ENCODE data around the gene PPP1R13L.

PPP1R13L gene

DNA sequence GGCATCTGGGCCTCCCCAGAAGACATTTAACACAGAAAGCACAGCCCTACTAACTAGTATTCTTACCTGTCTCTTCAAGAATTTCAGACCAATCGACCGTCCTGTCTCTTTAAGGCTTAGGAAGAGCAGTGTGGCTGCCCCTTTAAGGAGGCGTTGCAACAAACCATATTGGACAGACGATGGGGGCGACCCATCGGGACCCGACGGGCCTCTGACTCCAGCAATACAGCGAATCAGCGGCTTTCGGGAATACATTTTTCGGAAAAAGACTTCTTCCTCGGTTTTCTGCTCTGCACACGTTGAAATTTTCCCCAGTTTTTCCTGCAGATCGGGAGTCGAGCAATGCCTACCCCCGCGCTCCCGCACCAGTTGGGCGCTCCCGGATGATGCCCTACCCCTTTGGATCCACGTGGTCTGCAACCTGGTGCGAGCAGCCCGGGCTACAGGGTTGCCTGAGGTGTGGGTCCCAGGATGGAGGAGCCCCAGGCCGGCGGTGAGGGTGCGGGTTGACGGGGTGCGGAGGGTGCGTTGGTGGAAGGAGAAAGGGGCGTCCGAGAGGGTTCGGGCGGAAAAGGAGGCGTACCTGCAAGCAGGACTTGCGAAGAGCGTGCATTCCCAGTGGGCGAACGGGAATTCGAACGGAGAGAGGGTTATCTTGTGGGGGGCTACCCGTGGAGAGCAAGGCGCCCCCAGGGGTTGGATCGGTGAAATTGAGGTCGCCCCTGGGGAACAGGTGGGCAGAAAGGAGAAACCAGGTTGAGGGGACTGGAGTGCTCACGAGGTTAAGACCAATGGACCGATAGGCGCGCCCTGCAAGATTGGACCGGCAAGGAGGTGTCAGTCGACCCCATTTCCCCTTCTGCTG, 1.6 kb upstream of the PPP1R13L start, which contains the start of gene POLR1G:
Gene POLR1G, plus strand, starts transcription at position 419 of the 865 bp plus-strand sequence. Its CDS starts 53 bp downstream, at position 472.
- peak; percentile 85 to 90 for DNase-seq

DNA sequence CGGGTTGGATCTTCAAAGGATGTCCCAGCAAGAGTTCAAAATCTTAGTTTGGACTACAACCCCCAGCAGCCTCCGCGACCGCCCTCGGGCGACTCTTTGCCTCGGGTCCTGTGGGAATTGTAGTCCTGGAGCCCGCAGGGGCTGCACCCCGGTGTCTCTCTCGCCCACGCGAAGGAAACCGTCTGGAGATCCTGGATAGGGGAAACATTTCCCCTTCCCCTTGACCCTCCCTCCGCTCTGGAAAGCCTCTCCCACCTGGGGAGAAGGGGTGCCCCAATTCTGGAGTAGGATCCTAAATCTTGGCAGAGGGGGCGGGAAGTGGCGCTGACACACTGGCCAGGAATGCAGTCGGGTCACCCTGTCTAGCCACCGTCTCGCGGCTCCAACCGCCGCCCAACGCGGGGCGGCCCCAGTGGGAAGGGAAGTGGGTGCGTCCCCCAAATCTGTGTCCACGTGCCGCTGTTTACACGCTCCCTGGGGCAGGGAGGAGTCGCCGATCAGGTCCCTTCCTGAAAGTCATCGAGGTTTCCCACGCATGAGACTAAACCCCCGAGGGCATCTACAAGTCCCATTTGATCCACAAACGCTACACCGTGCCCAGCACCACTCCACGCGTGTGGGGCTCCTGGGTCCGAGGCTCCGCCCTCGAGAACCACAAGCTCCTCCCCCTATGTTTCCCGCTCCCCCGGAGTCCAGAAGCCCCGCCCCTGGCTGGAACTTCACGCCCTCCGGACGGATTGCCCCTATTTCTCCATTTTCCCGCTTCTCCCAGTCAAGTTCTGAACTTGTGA, 761 bp upstream of the PPP1R13L start:
- peak; percentile 86 to 92 for DNase-seq

DNA sequence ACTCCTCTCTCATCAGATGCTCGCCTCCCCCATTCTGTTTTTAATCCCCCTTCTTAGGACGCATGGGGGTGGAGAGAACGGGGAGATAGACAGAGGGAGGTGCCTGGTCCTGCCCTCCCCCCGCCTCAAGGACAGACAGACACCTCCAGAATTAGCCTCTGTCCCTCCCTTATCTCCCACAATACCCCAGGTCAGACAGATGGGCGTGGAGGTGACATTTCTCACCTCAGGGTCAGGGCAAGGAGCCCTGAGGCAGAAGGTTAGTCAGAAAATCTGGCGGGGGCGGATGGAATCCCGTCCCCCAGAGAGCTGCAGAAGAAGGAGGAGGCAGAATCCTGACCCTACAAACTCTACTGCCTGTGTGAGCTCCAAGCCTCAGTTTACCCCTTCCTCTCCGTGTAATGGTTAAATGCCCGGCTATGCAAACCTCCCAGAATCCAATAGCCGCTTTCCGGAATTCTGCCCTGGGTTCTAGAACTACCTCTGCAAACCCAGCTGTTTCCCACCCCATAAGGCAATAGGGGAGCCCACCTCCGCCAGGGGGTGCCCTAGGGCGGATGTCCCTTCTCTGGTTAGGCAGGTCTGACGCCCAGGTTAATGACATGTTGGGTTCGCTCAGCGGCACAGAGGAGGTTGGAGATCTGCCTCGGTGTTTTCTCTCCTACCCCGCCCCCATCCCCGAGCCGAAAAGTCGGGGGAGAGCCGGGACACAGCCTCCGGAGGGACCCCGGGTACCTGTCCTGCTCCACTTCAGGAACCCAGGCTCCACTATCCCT, 900 bp downstream of the PPP1R13L start:
- peak; percentile 51 to 67 for DNase-seq

- no peak for DNase-seq
Measured at GRCh38 chr19:45403272-45403671, 1.6 kb downstream of the PPP1R13L start.

- no peak for DNase-seq
Measured at GRCh38 chr19:45402298-45403061, 2.4 kb downstream of the PPP1R13L start.

DNA sequence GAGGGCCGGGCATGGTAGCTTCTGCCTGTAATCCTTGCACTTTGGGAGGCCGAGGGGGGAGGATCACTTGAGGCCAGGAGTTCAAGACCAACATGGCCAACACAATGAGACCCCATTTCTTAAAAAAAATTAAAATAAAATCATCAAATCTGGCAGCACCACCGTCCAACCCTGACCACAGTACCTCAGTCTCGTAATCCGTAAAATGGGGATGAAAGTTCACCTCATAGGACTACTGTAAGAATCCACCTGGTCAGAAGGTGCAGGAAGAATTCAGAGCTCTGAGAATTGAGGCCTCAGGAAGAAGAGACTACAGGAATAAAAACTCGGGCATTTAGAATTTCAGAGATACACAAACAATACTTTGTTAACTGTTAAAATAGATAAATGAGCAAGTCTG, 3.1 kb downstream of the PPP1R13L start:
- DNase-seq, result no peak

DNA sequence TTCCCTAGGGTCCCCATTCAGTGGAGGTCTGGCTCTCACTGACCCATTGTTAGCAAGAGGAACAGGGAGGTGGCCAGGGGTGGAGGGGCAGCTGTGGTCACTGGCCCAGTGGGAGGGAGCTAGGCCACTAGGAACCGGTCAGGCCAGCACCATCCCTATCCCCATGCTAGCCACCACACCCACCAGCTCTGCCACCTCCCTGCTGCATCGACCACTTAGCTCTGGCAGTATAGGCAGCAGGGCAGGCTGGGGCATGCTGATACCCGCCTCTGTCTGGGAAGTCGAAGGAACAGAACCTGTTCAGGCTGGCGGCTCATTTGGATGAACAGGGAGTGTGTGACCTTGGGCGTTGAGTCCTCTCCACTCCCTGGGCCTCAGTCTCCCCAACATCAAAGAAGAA, 4.7 kb downstream of the PPP1R13L start:
- DNase-seq, result no peak

DNA sequence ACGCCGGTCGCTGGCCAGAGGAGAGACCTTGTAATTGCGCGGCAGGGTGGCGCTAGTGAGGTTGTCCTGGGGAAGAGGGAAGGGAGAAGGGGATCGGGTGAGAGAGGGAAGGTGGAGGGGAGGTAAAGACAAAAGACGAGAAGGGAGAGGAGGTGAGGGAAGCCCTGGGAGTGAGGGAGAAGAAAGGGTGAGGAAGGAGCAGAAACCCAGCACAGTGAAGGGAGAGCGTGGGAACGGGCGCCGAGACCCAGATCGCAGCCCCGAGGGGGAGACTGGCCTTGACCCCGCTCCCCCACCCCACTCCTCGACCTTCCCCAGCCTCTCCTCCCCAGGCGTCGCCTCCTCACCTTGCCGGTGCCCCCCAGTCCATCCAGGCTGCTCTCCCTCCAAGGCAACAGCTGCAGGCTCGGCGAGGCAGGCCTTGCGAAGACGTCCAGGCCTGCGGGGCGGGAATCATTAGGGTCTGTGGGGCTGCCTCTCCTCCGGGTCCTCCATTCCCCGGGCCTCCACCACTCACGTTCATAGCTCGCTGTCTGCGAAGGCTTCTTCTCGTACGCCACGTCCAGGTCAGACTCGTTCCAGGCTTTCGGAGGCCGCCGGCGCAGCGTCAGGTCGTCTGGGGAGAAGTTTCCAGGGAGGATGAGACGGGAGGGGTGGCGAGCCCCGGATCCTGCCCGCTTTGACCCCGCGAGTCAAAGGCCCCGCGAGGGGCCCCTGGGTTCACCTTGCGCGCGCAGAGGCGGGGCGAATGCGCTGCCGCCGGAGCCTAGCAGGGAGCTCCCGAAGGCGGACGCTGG, 8.8 kb downstream of the PPP1R13L start:
- DNase-seq, result no peak

DNA sequence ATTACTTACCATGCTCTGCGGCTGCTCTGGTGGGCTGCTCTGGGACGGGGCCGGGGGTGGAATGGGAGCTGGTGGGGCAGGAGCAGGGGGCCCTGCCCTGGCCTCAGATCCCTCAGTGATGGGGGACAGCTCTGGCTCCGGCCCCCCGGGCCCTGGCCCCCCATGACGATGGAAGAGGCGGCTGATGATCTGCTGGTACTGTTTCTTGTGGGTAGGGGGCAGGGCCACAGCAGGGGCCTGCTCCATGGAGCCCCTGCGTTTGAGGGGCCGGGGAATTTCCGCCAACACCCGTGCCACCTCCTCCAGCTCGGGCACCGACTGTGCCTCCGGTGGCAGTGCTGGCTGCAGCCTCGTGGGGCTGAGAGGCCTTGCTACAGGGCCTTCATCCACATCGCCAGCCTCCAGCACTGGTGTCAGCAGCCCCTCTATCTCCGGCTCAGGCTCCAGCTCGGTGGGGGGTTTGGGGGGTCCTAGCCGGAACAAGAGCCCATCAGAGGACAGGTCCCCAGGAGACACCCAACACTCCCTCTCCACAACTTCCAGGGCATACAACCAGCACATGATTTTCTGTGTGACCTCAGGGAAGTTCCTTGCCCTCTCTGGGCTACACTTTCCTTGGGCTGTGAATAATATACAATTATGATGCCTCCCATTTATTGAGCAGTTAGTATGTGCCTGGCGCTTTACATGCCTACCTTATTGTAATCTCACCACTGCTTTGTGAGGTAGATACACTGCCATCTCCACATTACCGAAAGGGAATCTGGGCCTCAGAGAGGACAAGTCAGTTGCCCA, 12.8 kb downstream of the PPP1R13L start:
- DNase-seq, result no peak

- no peak for DNase-seq
Measured at GRCh38 chr19:45391346-45391745, 13.5 kb downstream of the PPP1R13L start.

GRCh38 chr19:45385392-45386221, 19.3 kb downstream of the PPP1R13L start:
- DNase-seq, result peak; percentile 55 to 77

DNA sequence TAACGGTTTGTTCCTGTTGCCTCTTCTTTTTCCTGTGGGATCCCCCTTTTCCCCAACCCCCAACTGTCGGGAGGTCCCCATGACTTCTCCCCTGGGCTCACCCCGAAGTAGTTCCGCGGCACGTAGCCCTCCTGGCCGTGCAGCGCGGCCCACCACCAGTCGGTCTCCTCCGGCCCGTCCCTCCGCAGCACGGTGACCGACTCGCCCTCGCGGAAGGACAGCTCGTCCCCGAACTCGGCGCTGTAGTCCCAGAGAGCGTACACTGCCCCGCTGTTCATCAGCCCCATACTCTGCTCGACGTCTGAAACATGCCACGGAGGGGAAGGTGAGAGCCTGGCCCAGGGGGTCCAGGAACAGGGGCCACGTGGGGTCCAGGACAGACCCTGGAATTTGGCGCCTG, 22.4 kb downstream of the PPP1R13L start:
- no peak for DNase-seq

DNA sequence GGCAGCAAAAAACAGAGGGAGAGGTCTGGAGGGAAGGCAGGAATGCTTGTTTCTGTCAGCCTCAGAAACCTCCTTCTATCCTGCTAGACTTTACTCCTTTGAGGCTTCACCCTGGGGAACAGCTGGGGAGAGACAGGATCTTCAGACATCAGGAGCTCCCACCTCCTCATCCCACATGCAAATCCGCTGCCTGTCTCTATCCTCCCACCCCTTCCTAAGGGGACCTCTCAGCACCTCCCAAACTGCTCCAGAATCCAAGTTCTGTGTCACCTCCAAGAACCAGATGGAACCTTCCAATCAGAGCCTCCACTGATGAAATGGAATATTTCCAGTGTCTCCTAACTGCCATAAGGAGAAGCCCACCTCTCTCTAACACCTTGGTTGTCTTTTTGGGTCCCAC, 24.8 kb downstream of the PPP1R13L start:
- DNase-seq, result no peak

- DNase-seq, result no peak
Measured at GRCh38 chr19:45376045-45376724, 28.7 kb downstream of the PPP1R13L start.

DNA sequence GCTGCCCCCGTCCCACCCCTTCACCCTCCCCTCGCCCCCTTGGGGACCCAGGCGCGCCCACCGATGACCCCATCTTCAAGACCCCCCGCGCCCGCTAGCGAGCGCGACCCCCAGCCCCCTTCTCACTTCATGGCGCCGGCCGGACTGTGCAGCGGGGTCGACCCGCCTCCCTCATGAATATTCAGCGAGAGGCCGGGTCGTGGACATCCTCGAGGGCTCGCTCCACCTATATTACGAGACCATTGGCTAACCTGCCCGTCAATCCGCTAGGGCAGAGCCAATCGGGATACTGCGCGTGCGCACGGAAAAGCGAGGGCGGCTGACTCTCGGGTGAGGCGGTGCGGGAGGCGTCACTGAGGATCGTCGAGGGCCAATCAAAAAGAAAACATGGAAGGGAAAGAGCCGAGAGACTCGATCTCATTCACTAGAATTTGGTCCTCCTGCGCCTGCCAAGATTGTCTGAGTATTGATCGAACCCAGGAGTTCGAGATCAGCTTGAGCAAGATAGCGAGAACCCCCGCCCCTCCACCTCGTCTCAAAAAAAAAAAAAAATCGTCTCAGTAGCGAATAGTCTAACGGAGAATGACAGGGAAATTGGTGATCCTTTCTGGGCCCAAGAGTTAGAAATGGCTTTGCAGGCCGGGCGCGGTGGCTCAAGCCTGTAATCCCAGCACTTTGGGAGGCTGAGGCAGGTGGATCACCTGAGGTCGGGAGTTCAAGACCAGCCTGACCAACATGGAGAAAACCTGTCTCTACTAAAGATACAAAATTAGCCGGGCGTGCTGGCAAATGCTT, 34.3 kb downstream of the PPP1R13L start, which contains the start of gene ERCC2:
Gene ERCC2, minus strand, starts transcription at position 164 of the 795 bp plus-strand sequence. Its CDS starts 33 bp downstream, at position 131.
- DNase-seq, result peak; percentile 98 to 100

- DNase-seq, result no peak
Measured at GRCh38 chr19:45368737-45369340, 36.0 kb downstream of the PPP1R13L start.

DNA sequence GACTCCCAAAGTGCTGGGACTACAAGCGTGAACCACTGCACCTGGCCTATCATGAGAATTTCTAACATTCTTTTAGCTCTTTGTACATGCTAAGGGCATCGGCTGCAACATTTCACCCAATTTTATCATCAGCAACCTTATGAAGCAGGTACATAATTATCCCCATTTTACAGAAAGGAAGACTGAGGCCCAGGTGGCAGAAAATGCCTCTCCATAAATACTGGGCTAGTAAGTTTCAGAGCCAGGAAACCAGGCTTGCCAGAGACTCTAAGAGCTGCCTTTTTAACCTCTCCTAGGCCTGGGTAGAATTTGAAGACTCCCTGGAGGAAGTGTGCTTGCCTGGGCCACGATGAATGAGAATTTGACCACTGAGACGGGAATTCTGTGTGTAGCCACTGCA, 36.7 kb downstream of the PPP1R13L start:
- DNase-seq, result no peak

GRCh38 chr19:45364696-45365095, 40.2 kb downstream of the PPP1R13L start:
- no peak for DNase-seq

All from NCI-H1930 (cell line).